ENCODE results near the gene ERC1.

DNA sequence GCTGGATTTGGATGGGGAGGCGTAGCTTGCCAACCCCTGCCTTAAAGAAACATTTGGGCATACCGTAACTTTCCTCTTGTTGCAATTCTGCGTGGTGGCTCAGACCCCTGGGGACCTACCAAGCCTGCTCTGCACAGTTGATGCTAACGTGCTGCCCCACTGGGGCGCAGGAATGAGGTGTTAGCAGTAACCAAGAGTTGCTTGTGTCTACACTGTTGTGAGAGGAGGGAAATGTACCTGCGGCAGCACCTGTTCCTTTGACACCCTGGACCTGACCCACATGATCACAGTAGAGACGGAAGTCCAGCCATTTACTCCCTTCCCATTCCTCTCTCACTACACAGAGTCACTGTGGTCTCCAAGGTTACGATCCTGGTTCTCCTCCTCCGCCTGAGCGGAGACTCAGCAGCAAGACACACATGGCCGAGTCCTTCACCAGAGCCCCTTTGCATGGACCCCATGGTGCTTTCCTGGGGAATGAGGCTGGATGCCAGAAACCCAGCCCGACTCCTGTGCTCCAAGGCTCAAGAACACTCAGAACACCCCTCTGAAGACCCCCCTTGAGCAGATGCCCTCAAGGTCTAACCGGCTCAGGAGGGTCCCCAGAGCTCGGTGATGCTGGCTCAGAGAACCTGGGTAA lies 518.5 kb downstream of the ERC1 start:
- TF ChIP-seq EP300 (IDR thresholded peaks at IDR 0.05) (no peak), POLR2AphosphoS5 (IDR thresholded peaks at IDR 0.05) (no peak)
- TF ChIP-seq, protein P1, sequence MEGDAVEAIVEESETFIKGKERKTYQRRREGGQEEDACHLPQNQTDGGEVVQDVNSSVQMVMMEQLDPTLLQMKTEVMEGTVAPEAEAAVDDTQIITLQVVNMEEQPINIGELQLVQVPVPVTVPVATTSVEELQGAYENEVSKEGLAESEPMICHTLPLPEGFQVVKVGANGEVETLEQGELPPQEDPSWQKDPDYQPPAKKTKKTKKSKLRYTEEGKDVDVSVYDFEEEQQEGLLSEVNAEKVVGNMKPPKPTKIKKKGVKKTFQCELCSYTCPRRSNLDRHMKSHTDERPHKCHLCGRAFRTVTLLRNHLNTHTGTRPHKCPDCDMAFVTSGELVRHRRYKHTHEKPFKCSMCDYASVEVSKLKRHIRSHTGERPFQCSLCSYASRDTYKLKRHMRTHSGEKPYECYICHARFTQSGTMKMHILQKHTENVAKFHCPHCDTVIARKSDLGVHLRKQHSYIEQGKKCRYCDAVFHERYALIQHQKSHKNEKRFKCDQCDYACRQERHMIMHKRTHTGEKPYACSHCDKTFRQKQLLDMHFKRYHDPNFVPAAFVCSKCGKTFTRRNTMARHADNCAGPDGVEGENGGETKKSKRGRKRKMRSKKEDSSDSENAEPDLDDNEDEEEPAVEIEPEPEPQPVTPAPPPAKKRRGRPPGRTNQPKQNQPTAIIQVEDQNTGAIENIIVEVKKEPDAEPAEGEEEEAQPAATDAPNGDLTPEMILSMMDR (IDR thresholded peaks at IDR 0.05): no peak

Measured in suprapubic skin (tissue), 4 donors.